ENCODE data around the gene EEFSEC. TPM values are rescaled to one million over a fixed set of nuclear protein-coding genes. Genes with fewer than 3 reads are reported as not detected.

The EEFSEC gene
- total and polyA plus RNA-seq, 2 of the 8 experiments (the other 6 are each of a cell fraction or from before 2014, with no cell fraction given) = 13.1 to 19.8 TPM

DNA sequence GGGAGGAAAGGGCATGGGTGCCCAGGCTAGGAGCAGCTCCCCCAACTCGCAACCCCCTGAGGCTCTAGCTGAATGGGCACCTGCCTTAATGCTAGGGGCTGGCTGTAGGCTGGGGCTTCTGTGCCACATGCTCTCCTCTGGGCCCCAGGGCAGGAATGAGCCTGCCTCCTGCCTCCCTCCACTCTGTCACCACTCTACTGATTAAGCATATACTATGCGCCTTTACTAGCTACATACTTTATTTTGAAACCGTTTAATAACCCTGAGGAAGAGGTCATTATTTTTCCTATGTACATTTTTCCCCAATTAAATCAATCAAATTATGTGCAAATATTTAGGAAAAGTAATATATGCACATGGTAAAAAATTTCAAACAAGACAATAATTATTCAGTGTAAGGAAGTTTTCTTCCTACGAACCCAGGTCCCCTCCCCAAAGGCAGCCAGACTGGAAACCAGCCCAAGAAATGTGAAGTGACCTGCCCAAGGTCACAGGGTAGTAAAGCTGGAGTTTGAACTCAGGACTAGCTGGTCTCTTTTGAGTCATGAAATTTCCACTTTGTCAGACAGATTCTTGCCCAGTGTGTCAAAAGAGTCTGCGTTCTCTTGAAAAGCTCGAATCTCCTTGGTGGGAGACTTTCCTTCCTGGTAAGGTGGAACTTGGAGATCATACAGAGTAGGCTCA lies 190.9 kb downstream of the EEFSEC start (continued):
- TF ChIP-seq SAP30 (IDR thresholded peaks at IDR 0.05; ENCODE audit: insufficient read depth, insufficient replicate concordance, low read length) (no peak), RBBP5 (IDR thresholded peaks at IDR 0.05; ENCODE audit: borderline replicate concordance, low read depth, low read length) (no peak), TCF12 (IDR thresholded peaks at IDR 0.05; ENCODE audit: low read depth, low read length) (no peak), CHD1 (IDR thresholded peaks at IDR 0.05; ENCODE audit: low read depth, low read length) (no peak), EGR1 (IDR thresholded peaks at IDR 0.05; ENCODE audit: borderline replicate concordance, low read depth, low read length) (no peak), EZH2 (IDR thresholded peaks at IDR 0.05; ENCODE audit: low read depth, low read length, severe bottlenecking) (no peak), BCL11A (IDR thresholded peaks at IDR 0.05; ENCODE audit: low read depth in 2 of 2, low read length in 2 of 2) (no peak), TEAD4 (IDR thresholded peaks at IDR 0.05; ENCODE audit: low read depth, low read length) (no peak), SP4 (IDR thresholded peaks at IDR 0.05; ENCODE audit: low read length) (no peak), MAFK (IDR thresholded peaks at IDR 0.05; ENCODE audit: low read depth, low read length) (no peak)
